Left forelimb (tissue), 1 donor: Measurements from ENCODE around the gene MAMDC4.
"Not testable (repeated sequence)": the region's sequence is repeated elsewhere in the genome, so short reads cannot be mapped to it uniquely, and the experiment has no call there.

Source experiments
- DNase-seq: peaks from one replicate; pipeline ENCODE4 v3.0.0-alpha.2; 2018; ENCODE audit warnings: low spot score

MAMDC4 gene

DNA sequence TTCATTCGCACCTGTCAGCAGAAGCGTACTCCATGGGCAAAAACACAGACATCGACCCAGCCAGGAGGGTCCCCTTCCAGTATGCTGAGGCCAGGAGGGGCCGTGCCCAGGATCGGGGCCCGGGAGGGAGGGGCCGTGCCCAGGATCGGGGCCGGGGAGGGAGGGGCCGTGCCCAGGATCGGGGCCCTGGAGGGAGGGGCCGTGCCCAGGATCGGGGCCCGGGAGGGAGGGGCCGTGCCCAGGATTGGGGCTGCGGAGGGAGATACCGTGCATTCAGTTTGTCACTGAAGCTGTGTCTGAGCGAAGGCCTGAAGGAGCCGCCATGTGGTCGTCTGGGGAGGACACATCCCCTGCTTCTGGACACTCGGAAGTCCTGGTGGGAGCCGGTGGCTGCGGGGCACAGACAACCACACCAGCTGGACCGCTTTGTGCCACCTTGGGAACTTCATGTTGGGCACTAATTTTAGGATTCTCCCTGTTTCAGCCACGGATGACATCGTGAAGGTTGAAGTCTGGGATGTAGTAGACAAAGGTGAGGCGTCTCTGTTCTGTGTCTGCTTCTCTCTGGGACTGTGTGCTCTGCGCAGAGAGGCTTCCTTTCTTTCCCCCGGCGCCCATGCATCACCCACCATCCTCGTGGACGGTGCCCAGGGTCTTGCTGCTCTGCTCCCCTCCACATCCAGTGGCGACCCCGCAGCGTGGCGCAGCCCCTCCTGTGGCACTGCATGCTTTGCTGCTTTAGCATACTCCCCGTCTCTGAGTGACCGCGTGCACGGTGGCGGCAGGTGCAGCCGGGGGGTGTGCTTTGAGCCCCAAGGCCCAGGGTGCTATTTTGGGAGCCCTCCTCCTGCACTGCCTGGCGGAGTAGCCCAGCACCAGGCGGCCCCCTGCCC is 26.6 kb upstream of the MAMDC4 start:
- no peak for DNase-seq

- no peak for DNase-seq
Observed at GRCh38 chr9:136826188-136826541, 26.0 kb upstream of the MAMDC4 start.

DNA sequence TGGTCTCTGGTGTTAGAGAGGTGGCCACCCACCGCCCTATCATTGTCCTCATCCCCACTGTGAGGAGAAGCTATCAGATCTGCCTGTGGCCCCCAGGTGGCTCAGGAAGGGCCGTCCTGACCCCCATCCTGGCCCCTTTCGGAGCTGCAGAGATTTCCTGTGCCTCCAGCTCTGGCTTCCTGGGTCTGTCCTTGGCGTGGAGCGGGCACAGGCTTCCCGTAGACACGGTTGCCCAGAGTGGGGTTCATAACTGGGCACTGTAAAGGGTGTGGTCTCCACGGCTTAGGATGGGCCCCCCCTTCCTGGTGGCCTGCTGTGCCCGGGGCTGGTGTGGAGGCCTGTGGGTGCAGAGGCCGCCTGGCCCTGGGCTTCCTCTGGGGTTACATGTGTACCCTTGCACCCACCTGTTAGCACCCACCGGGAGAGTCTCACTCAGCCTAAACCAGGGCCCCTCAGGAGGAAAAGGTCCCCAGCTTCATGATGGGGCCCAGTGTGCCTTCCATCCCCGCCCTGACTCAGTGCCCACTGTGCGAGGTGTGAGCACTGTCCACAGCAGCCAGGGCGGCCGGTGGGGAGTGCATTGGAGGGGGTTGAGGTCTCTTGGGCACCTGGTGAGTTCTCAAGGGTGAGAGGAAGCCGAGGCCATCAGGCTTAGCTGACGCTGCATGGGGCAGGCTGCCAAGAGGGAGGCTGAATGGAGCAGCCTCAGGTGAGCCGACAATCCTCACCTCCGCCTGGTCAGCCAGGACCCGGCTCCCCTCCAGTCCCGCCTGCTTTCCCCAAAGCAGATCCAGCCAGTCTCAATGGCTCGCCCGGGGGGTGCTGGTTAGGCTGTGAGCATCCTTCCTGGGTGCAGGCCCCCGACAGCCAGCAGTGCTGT is 25.2 kb upstream of the MAMDC4 start:
- no peak for DNase-seq

DNA sequence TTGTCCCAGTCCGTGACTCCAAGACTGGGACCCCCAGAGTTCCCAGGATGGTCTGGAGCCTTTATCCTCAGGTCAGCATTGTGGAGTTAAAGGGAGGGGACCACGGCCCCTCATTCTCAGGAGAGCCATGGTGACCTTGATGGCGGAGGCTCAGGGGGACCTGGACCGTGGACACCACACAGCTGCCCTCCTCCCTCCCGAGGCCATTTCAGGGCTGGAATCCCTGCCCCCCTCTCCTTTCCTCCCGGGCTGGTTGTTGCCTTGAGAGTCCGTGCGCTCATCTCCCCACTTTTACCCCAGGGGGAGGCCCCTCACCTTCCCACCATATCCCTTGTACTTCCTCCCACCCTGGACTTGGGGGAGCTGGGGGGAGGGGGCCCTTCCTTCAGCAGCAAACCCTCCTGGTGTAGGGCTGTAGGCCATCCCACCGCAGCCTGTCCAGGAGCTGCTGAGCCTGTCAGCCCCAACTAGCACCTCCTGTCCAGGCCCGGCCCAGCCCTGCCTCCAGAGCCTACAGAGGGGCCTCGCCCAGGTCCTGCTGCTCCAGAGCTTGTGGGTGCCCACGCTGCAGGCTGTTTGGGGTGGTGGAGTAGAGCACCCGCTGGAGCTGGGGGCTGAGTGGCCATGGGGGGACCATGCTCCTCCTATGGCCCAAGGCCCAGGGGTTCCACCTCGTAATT is 24.2 kb upstream of the MAMDC4 start:
- no peak for DNase-seq

DNA sequence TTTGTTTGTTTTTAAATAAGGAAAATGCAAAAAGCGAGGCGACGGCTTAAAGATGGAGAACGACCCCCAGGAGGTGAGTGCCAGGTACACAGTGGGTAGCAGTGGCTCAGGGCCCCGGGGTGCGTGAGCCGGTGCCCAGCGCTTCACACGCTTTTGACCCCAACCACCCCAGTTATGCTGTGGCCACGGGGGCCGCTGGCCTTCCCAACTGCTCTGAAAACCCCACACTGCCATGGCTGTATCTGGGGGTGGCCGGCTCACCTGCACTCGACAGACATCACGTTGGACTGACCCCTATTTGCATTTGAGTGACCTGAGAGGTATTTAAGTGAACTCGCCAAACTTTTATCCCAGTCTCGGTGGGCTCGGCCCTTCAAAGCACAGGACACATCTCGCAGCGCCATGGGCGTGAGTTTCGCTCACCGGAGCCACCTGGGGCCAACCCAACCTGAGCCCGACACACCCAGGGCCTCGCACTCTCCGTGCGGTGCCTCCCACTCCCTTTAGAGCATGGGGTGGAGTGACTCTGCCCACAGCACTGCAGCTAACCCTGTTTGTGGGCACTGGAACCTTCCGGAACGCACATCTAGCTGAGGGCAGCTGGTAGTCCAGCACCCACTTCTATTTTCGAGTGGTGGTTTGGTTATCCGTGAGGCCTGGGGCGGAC is 23.5 kb upstream of the MAMDC4 start:
- DNase-seq = no peak

- no peak for DNase-seq
Observed at GRCh38 chr9:136829412-136829811, 22.7 kb upstream of the MAMDC4 start.

DNA sequence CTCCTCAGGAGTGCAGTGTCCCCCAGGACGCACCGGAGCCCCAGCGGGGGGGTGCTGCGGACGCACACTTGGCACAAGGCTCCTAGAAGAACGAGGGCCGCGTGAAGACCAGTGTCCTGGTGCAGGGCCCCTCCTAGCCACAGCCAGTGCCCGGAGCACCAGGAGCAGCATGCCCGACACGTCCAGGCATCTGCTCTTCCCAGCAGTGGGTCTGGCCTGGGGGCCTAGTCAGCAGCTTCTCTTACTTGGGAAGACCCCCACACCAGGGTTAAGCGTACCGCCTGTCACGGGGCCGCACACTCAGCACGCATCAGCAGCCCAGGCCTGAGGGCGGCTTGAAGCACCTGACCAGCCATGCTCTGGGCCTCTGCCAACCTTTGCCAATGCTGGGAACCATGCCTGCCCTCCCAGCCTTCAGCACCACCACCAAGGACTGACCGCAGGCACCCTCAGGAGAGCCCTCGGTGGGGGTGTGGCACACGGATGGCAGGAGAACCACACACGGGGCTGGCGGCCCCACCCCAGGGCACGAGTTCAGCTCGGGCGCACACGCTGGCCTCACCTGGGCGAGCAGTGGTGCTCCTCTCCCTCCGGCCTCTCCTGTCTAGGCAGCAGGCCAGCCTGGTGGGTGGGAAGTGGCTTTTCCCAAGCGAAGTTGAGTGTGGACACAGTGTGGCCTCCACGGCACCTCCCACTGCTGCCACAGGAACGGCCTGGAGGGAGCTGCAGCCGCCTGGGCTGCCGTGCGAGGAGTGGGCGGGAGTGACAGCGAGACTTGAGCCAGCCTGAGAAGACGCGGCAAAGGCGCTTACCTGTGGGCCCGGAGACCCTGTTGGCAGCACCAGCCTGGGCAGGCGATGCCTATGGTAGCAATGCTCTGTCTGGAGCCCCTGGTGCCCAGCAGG is 21.9 kb upstream of the MAMDC4 start:
- no peak for DNase-seq

DNA sequence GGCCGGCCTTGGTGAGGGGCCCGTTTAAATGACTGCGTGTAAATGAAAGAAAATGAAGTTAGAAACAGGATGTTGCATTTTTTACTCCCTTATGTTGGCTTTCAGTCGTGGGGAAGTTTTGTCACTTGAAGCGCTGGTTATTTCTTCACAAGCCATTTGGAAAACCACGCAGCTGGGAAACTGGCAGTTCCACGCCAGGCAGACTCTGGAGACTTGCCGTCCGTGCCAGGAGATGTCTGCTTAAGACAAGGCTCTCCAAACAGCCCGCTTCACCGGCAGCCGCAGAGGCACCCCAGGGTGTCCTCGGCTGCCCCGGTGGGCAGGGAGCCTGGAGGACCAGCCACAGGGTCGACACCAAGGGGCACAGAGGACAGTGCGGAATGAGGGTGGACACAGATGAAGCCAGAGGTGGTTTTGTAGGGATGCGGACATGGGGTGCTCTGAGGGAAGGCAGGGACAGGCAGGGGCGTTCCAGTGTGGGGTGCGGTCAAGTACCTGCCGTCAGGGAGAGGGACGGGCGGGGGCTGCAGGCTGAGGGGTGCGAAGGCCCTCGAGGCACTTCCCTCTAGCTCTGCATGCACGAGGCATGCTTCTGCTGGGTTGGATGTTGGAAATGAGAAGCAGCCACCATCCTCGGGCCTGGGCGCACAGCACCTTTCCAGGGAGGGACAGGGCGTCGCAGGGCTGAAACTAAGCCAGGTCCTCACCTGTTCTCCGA is 21.0 kb upstream of the MAMDC4 start:
- DNase-seq = no peak

DNA sequence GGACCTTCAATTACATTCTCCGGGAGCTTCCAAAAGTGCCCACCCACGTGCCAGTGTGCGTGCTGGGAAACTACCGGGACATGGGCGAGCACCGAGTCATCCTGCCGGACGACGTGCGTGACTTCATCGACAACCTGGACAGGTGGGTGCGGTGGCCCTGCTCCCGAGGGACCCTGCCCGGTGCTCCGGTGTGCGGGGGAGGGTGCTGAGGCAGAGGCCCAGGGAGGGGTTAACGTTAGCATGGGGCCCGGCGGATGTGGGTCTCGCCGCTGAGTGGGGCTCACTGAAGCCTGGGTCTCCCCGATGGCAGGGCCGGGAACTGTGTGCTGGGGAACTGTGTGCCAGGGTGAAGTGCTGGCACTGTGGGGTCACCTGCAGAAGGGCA is 20.4 kb upstream of the MAMDC4 start:
- DNase-seq = no peak

- DNase-seq = no peak
Observed at GRCh38 chr9:136832581-136832980, 19.6 kb upstream of the MAMDC4 start.

DNA sequence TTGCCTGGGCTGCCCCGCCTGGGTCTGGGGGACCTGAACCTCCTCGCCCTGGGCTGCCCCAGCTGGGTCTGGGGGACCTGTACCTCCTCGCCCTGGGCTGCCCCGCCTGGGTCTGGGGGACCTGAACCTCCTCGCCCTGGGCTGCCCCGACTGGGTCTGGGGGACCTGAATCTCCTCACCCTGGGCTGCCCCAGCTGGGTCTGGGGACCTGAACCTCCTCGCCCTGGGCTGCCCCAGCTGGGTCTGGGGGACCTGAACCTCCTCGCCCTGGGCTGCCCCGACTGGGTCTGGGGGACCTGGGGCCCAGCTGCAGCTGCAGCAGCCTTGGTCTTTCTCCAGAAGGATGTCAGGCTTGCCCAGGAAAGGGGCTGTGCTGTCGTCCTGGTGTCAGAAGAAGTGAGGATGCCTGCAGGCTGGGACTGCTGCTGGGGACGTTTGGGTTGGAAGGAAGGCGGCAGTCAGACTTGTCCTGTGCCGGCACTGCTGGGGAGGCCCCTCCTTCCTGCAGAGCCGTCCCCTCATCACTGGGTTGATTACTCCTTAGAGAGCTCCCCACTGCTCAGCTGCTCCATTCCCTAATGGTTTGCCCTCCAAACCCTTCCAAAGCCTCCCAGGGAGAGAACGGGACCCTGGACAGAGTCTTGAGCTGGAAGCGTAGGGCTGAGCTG is 18.6 kb upstream of the MAMDC4 start:
- DNase-seq = not testable (repeated sequence)

DNA sequence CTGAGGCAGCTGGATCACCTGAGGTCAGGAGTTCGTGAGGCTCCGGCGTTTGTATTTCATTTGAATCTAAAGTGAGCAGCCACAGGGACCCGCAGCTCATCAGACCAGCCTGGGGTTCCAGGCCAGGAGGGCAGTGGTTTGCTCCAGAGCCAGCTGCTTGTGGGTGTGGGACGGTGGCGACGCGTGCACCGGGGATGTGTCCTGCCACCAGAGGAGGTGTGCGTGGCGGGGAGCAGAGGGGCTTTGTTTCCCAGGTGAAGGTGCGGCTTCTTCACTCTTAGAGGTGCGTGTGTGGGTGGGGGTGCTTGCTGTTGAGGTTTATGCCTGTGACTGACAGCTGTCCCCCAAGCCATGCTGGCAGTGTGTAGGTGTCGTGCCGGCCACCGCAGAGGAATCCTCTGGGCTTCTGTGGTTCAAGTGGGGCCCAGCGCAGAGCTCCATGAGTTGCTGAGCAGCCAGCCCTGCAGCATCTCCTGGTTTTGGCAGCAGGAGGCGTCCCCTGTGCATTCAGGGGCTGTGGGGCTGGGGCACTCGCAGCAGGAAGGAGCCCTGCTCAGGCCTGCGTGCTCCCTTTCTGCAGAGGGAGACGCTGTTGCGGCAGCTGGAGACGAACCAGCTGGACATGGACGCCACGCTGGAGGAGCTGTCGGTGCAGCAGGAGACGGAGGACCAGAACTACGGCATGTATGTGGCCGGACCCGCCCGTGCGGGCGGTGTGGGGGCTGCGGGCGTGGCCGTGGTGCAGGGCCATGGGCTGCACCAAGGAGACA is 16.8 kb upstream of the MAMDC4 start:
- no peak for DNase-seq

- no peak for DNase-seq
Observed at GRCh38 chr9:136835932-136836904, 15.9 kb upstream of the MAMDC4 start.

DNA sequence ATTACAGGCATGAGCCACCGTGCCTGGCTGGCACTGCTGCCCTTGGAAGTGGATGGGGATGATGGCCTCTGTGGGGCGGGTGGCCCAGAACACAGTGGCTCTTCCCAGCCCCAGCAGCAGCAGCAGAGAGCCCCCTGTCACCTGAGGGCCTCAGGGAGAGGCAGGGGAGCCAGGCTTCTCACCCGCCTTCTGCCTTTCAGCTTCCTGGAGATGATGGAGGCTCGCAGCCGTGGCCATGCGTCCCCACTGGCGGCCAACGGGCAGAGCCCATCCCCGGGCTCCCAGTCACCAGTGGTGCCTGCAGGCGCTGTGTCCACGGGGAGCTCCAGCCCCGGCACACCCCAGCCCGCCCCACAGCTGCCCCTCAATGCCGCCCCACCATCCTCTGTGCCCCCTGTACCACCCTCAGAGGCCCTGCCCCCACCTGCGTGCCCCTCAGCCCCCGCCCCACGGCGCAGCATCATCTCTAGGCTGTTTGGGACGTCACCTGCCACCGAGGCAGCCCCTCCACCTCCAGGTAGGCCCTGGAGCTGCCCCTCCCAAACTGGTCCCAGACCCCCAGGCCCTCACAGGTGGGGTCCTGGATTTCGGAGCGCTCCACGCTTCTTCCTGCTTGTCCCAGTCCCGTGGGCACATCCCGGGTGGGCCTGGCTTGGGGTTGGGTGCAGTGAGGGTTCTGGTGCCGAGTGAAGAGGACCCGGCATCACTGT is 14.8 kb upstream of the MAMDC4 start:
- DNase-seq = no peak

DNA sequence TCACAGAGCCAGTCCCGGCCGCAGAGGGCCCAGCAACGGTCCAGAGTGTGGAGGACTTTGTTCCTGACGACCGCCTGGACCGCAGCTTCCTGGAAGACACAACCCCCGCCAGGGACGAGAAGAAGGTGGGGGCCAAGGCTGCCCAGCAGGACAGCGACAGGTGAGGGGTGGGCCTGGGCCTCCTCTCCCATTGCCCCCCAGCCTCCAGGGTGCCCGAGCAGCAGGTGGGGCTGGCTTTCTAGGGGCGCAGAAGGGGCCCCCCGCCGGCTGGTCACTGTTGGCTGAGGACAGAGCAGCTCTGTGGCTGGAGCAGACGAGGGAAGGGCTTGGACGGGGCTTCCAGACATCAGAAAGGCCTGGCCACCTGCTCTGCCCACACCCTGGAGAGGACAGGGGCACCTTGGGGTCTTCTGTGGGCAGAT is 14.3 kb upstream of the MAMDC4 start:
- DNase-seq = not testable (repeated sequence)

DNA sequence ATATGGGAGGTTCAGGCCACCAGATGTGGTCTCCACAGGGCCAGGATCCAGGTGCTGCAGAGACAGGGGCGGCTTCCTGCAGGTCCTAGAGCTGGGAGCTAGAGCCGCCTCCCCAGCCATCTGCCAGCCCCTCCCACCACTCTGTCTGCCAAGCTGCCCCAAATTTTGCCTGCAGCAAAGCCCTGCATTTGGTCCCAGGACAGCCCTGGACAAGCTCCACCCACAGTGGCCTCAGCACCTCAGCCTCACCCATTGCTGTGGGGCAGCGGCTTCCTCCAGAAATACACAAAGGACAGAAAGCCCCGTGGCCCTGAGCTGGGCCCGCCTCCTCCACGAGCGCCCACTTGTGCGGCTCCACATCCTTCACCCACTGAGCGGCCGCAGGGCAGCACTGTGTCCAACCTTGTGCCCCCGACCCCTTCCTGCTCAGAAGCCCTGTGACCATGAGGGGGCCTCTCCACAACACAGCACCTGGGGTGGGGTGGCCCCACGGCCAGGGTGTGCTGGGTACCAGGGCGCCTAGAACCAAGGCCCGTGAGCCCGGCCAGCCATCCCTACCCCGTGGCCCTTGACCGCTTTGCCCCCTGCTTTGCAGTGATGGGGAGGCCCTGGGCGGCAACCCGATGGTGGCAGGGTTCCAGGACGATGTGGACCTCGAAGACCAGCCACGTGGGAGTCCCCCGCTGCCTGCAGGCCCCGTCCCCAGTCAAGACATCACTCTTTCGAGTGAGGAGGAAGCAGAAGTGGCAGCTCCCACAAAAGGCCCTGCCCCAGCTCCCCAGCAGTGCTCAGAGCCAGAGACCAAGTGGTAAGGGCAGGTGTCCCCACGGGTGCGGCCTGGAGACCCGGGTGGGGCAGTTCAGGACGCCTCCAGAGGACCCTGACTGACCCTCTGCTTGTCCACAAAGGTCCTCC is 13.6 kb upstream of the MAMDC4 start:
- no peak for DNase-seq
